Kidney (tissue), 14 donors: ENCODE measurements around the gene P2RX1. TPM values are rescaled to one million over a fixed set of nuclear protein-coding genes. Genes with fewer than 3 reads are reported as not detected.

Experiments
- DNase-seq, 5 donors: peaks; one replicate each; pipeline ENCODE4 v3.0.0-alpha.2; 2013 to 2020
- FAIRE-seq: peaks from 2 replicates; lab custom pipeline; 2012; peaks lifted over from hg19 to GRCh38; lab: Jason Lieb, UNC
- H3K27ac ChIP-seq, 2 donors: one replicate each; pipeline ENCODE4 v1.7.0; 2013; ENCODE audit warnings: low read depth in 2 of 2, low read length in 2 of 2, inconsistent platforms in 1 of 2
- H3K27me3 ChIP-seq: one replicate; pipeline ENCODE4 v1.7.1; 2013; ENCODE audit warnings: low read length, inconsistent platforms; ENCODE audit not compliant: control insufficient read depth, insufficient read depth
- H3K36me3 ChIP-seq, 3 donors: one replicate each; pipeline versions ENCODE4 v1.7.0 to v1.7.1; 2013; ENCODE audit warnings: low read length in 3 of 3, control low read depth in 1 of 3, inconsistent platforms in 1 of 3; ENCODE audit not compliant: insufficient read depth in 3 of 3, control insufficient read depth in 2 of 3
- H3K4me1 ChIP-seq, 3 donors: one replicate each; pipeline versions ENCODE4 v1.7.0 to v1.7.1; 2013; ENCODE audit warnings: low read length in 3 of 3, inconsistent platforms in 1 of 3, low read depth in 1 of 3; ENCODE audit not compliant: control insufficient read depth in 2 of 3, insufficient read depth in 2 of 3
- H3K4me3 ChIP-seq, 3 donors: one replicate each; pipeline versions ENCODE4 v1.7.0 to v1.8.1; 2013; ENCODE audit warnings: low read length in 3 of 3, control low read depth in 1 of 3, inconsistent platforms in 1 of 3
- H3K9ac ChIP-seq, 3 donors: one replicate each; pipeline versions ENCODE4 v1.7.0 to v1.7.1; 2013; ENCODE audit warnings: low read length in 3 of 3, control low read depth in 1 of 3, inconsistent platforms in 1 of 3
- H3K9me3 ChIP-seq, 3 donors: one replicate each; pipeline versions ENCODE4 v1.7.0 to v1.7.1; 2013; ENCODE audit warnings: low read length in 3 of 3, control low read depth in 1 of 3, inconsistent platforms in 1 of 3; ENCODE audit not compliant: control insufficient read depth in 2 of 3, insufficient read depth in 1 of 3
- CTCF ChIP-seq: IDR thresholded peaks from 3 replicates; pipeline ENCODE4 v1.5.1; 2012; ENCODE audit warnings: mild to moderate bottlenecking, moderate library complexity, borderline replicate concordance; ENCODE audit not compliant: insufficient read depth; ENCODE audit errors: extremely low read depth
- intact Hi-C: fragments of 100-400 bp; cut with DNase I; formaldehyde crosslinking; loops from one replicate; pipeline ENCODE4 v1.11.1; 2022
- polyA plus RNA-seq: library from polyadenylated mRNA; stranded (reverse); fragments of 350-450 nt; fragmentation: Illumina TruSeq; extraction: RNeasy Lipid Tissue Mini Kit (QIAGEN cat#74804); gene quantifications from one replicate; pipeline ENCODE4 v1.2.3, GENCODE V29; 2014; ENCODE audit warnings: low read depth, low replicate concordance; ENCODE audit not compliant: insufficient read depth
- total RNA-seq: library from RNA; stranded (reverse); fragmentation: NEBNext Ultra II Directional; extraction: Animal tissue kit (Norgen Biotek cat#: 25700); gene quantifications from one replicate; pipeline ENCODE4 v1.2.1, GENCODE V29; 2021
- donor health status: control.
- donor health status: control.
- donor health status: control.
- donor health status: control.
- donor health status: control.
- donor health status: DM: yes; HTN: yes; CAD: no.
- donor health status: Normal renal cell carcinoma (clear cell type).

P2RX1 gene
- total and polyA plus RNA-seq, 2 donors from 2014 or later: 3.1 to 11.2 TPM

GRCh38 chr17:3916825-3917224 lies 560 bp upstream of the P2RX1 start:
- no peaks in the 10 kb centered on the region for H3K9me3 ChIP-seq
- DNase-seq: peak in 1 of 5 donors; percentile 75
- H3K27ac ChIP-seq: peak overlapping the region in 1 of 2 donors; percentile 11
- no peaks in the 10 kb centered on the region for H3K36me3 ChIP-seq
- peaks cover 0 to 10% (median 0%) of the 10 kb centered on the region in 3 donors for H3K4me1 ChIP-seq
- no peaks in the 10 kb centered on the region for H3K27me3 ChIP-seq
- H3K9ac ChIP-seq: no peak overlapping the region
- no peak for FAIRE-seq
- intact Hi-C loops: no loop called here
- TF ChIP-seq CTCF: no peak
- no peak overlapping the region for H3K4me3 ChIP-seq

GRCh38 chr17:3915581-3915994 lies 677 bp downstream of the P2RX1 start:
- no peak for FAIRE-seq
- intact Hi-C loops: no loop called here
- H3K36me3 ChIP-seq: no peaks in the 10 kb centered on the region
- H3K4me1 ChIP-seq: peaks cover 0 to 10% (median 0%) of the 10 kb centered on the region in 3 donors
- no peaks in the 10 kb centered on the region for H3K9me3 ChIP-seq
- H3K27me3 ChIP-seq: no peaks in the 10 kb centered on the region
- no peak for TF ChIP-seq CTCF
- H3K27ac ChIP-seq: no peak overlapping the region
- H3K9ac ChIP-seq: no peak overlapping the region
- no peak overlapping the region for H3K4me3 ChIP-seq
- DNase-seq: no peak

- no peak for TF ChIP-seq CTCF
- intact Hi-C loops: no loop called here
- H3K27ac ChIP-seq: peak overlapping the region in 1 of 2 donors; percentile 43
- no peak for FAIRE-seq
- no peaks in the 10 kb centered on the region for H3K36me3 ChIP-seq
- no peaks in the 10 kb centered on the region for H3K27me3 ChIP-seq
- H3K9me3 ChIP-seq: no peaks in the 10 kb centered on the region
- no peak overlapping the region for H3K9ac ChIP-seq
- H3K4me3 ChIP-seq: no peak overlapping the region
- DNase-seq: peak in 2 of 5 donors; percentile 42 to 71
- peaks cover 0 to 10% (median 0%) of the 10 kb centered on the region in 3 donors for H3K4me1 ChIP-seq
Measured at GRCh38 chr17:3914312-3914670, 2.0 kb downstream of the P2RX1 start.
